Measurements from ENCODE around the gene ZC3H4. TPM values are rescaled to one million over a fixed set of nuclear protein-coding genes. Genes with fewer than 3 reads are reported as not detected.

ZC3H4 gene
- total and polyA plus RNA-seq, 2 of the 8 experiments (the other 6 are each of a cell fraction or from before 2014, with no cell fraction given): 6.6 to 92.0 TPM

DNA sequence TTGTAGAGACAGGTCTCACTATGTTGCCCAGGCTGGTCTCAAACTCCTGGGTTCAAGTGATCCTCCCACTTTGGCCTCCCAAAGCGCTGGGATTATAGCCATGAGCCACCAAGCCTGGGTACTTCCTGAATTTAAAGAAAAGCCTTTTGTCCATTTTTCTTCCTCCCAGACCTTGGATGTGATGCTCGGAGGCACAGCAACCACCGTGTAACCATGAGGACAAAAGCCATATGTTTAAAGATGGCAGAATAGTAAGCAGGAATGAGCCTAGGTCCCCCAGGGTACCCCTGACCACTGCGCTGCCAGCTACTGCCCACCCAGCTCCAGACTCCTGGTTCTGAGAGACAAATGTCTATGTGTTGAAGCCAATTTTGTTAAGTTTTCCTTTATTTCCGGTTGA lies 31.1 kb downstream of the ZC3H4 start (continued):
- TF ChIP-seq, protein P1, sequence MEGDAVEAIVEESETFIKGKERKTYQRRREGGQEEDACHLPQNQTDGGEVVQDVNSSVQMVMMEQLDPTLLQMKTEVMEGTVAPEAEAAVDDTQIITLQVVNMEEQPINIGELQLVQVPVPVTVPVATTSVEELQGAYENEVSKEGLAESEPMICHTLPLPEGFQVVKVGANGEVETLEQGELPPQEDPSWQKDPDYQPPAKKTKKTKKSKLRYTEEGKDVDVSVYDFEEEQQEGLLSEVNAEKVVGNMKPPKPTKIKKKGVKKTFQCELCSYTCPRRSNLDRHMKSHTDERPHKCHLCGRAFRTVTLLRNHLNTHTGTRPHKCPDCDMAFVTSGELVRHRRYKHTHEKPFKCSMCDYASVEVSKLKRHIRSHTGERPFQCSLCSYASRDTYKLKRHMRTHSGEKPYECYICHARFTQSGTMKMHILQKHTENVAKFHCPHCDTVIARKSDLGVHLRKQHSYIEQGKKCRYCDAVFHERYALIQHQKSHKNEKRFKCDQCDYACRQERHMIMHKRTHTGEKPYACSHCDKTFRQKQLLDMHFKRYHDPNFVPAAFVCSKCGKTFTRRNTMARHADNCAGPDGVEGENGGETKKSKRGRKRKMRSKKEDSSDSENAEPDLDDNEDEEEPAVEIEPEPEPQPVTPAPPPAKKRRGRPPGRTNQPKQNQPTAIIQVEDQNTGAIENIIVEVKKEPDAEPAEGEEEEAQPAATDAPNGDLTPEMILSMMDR (IDR thresholded peaks at IDR 0.05; ENCODE audit: control extremely low read depth in 1 of 3, insufficient read depth in 1 of 3, low read depth in 1 of 3, low read length in 3 of 3): no peak
- TF ChIP-seq, protein P2, sequence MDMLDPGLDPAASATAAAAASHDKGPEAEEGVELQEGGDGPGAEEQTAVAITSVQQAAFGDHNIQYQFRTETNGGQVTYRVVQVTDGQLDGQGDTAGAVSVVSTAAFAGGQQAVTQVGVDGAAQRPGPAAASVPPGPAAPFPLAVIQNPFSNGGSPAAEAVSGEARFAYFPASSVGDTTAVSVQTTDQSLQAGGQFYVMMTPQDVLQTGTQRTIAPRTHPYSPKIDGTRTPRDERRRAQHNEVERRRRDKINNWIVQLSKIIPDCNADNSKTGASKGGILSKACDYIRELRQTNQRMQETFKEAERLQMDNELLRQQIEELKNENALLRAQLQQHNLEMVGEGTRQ (IDR thresholded peaks at IDR 0.05; ENCODE audit: low read length): no peak
- TF ChIP-seq TBP (IDR thresholded peaks at IDR 0.05; ENCODE audit: low read depth, low read length): no peak
- TF ChIP-seq CREB1 (IDR thresholded peaks at IDR 0.05): no peak
